Measurements from ENCODE around the gene CAMK2A. TPM values are rescaled to one million over a fixed set of nuclear protein-coding genes. Genes with fewer than 3 reads are reported as not detected.

Gene CAMK2A
- total RNA-seq, 1 donor from 2014 or later = 1.2 TPM

DNA sequence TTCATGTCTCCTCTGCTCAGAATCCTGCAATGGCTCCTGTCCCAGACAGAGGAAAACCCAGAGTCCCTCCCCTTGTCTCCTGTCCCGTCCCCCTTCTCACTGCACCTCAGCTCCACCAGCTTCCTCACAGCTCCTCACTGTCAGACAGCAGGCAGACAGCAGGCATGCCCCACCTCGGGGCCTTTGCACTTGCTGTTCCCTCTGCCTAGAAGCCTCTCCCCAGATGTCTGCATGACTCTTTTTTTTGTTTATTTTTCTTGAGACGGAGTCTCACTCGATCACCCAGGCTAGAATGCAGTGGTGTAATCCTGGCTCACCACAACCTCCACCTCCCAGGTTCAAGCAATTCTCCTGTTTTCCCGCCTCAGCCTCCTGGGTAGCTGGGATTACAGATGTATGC, 108.5 kb downstream of the CAMK2A start:
- H3K79me2 ChIP-seq (ENCODE audit: insufficient read depth, low read length) = no peaks in the 10 kb centered on the region
- Mint-ChIP-seq H3K27me3 (ENCODE audit: low read depth, unreplicated experiment) (peaks cover 47% of the 10 kb centered on the region), H3K36me3 (ENCODE audit: low read depth, unreplicated experiment) (peaks cover 2% of the 10 kb centered on the region), H3K4me1 (ENCODE audit: low read depth, unreplicated experiment) (peaks cover 10% of the 10 kb centered on the region), H3K27ac (ENCODE audit: unreplicated experiment) (no peak overlapping the region), H3K4me3 (ENCODE audit: unreplicated experiment) (no peak overlapping the region), H3K9me3 (ENCODE audit: unreplicated experiment) (no peaks in the 10 kb centered on the region)
- peaks cover 14% of the 10 kb centered on the region for H3K4me1 ChIP-seq (ENCODE audit: insufficient read depth, low read length)
- FAIRE-seq = no peak
- no peak overlapping the region for H3K9ac ChIP-seq (ENCODE audit: low read length)
- TF ChIP-seq EZH2 (IDR thresholded peaks at IDR 0.05; ENCODE audit: insufficient read depth, low read length) = no peak
- TF ChIP-seq, protein P1, sequence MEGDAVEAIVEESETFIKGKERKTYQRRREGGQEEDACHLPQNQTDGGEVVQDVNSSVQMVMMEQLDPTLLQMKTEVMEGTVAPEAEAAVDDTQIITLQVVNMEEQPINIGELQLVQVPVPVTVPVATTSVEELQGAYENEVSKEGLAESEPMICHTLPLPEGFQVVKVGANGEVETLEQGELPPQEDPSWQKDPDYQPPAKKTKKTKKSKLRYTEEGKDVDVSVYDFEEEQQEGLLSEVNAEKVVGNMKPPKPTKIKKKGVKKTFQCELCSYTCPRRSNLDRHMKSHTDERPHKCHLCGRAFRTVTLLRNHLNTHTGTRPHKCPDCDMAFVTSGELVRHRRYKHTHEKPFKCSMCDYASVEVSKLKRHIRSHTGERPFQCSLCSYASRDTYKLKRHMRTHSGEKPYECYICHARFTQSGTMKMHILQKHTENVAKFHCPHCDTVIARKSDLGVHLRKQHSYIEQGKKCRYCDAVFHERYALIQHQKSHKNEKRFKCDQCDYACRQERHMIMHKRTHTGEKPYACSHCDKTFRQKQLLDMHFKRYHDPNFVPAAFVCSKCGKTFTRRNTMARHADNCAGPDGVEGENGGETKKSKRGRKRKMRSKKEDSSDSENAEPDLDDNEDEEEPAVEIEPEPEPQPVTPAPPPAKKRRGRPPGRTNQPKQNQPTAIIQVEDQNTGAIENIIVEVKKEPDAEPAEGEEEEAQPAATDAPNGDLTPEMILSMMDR (IDR thresholded peaks at IDR 0.05; ENCODE audit: insufficient read depth, low read depth, low read length) = no peak
- H3K9me3 ChIP-seq (ENCODE audit: insufficient read depth, low read depth, low read length) = no peaks in the 10 kb centered on the region
- no peak overlapping the region for H3K27ac ChIP-seq (ENCODE audit: low read depth, low read length)
- H3K27me3 ChIP-seq (ENCODE audit: insufficient read depth, low read length) = peaks cover 4% of the 10 kb centered on the region
- peak overlapping the region; percentile 24 for H2AFZ ChIP-seq (ENCODE audit: low read depth, low read length)
- H3K4me3 ChIP-seq (ENCODE audit: insufficient read depth, low read depth, low read length) = no peak overlapping the region
- no peaks in the 10 kb centered on the region for H4K20me1 ChIP-seq (ENCODE audit: insufficient read depth, low read length)
- H3K36me3 ChIP-seq (ENCODE audit: insufficient read depth, low read length) = no peaks in the 10 kb centered on the region
- peak; percentile 56 for DNase-seq (ENCODE audit: low read depth)
- peak overlapping the region; percentile 4 for H3K4me2 ChIP-seq (ENCODE audit: low read length)

DNA sequence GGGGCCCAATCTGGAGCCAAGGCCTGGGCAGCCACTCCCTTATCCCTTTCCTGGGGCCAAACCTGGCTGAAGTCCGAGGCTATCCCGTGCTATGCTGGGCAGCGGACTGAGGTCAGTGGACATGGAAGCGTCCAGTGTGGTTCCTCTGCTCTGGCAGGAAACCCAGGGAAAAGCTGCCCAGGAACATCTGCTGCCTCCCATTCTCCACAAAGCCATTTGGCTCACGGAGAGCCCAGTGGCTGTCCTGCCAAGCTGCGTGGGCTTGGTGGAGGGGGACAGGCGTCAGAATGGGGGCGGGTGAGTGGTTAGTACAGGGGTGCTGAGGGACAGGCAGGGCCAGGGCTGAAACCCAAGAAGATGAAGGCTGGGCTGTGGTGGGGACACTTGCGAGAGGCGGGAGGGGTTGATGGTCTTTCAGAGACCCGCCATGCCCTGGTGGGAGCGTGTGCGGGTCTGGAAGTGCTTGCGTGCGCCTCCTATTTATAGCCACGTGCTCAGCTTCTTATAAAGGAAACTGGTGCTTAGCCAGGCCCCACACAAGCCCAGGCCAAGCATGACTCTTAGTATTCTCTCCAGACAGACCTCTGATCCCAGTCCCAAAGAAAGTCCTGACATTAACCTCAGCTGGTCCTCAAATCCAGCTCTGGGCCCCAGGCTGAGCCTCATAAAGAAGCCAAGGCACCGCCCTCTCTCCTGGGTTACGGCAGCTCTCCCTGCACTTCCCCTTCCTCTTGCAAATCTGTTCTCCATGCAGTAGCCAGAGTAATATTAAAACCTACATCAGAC, 109.1 kb downstream of the CAMK2A start:
- Mint-ChIP-seq H3K9me3 (ENCODE audit: unreplicated experiment) (no peaks in the 10 kb centered on the region), H3K36me3 (ENCODE audit: low read depth, unreplicated experiment) (no peaks in the 10 kb centered on the region), H3K4me1 (ENCODE audit: low read depth, unreplicated experiment) (peaks cover 10% of the 10 kb centered on the region), H3K4me3 (ENCODE audit: unreplicated experiment) (no peak overlapping the region), H3K27ac (ENCODE audit: unreplicated experiment) (no peak overlapping the region), H3K27me3 (ENCODE audit: low read depth, unreplicated experiment) (peaks cover 48% of the 10 kb centered on the region)
- Histone ChIP-seq H3K9ac (ENCODE audit: low read length) (no peak overlapping the region), H3K4me1 (ENCODE audit: insufficient read depth, low read length) (peaks cover 14% of the 10 kb centered on the region), H3K27ac (ENCODE audit: low read depth, low read length) (no peak overlapping the region), H3K27me3 (ENCODE audit: insufficient read depth, low read length) (peaks cover 4% of the 10 kb centered on the region), H2AFZ (ENCODE audit: low read depth, low read length) (peak overlapping the region; percentile 24), H3K4me3 (ENCODE audit: insufficient read depth, low read depth, low read length) (no peak overlapping the region), H3K79me2 (ENCODE audit: insufficient read depth, low read length) (no peaks in the 10 kb centered on the region), H3K4me2 (ENCODE audit: low read length) (peak overlapping the region; percentile 4), H3K9me3 (ENCODE audit: insufficient read depth, low read depth, low read length) (no peaks in the 10 kb centered on the region), H3K36me3 (ENCODE audit: insufficient read depth, low read length) (no peaks in the 10 kb centered on the region), H4K20me1 (ENCODE audit: insufficient read depth, low read length) (no peaks in the 10 kb centered on the region)
- FAIRE-seq = no peak
- TF ChIP-seq, protein P1 (IDR thresholded peaks at IDR 0.05; ENCODE audit: insufficient read depth, low read depth, low read length) = no peak
- TF ChIP-seq EZH2 (IDR thresholded peaks at IDR 0.05; ENCODE audit: insufficient read depth, low read length) = no peak
- DNase-seq (ENCODE audit: low read depth) = no peak

DNA sequence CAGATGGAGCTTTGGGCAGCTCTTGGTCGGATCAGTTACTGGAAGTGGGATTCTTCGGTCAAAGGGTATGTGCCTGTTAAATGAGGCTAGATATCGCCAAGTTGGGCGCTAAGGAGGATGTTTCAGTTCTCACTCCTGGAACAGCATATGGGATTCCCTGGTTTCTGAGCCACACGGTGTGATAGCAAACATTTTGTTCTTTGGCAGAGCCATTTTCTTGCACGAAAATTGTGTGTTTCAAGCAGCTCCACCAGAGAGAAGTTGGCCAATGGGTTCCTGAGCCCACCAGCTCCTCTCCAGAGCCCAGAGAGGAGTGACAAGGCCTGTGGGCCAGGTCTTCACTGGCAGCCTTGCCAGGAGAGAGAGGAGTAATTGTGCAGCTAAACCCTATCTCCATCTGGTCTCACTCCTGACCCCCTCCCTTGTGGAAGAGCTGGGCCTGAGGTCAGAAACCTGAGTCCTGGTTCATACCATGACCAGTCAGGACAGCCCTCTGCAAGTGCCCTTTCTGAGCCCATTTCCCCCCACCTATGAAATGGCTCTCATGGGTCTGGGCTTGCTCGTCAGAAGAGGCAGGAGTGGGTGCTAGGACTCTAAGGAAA, 110.5 kb downstream of the CAMK2A start:
- Histone ChIP-seq H3K4me3 (ENCODE audit: insufficient read depth, low read depth, low read length) (no peak overlapping the region), H3K27me3 (ENCODE audit: insufficient read depth, low read length) (peaks cover 4% of the 10 kb centered on the region), H4K20me1 (ENCODE audit: insufficient read depth, low read length) (no peaks in the 10 kb centered on the region), H3K79me2 (ENCODE audit: insufficient read depth, low read length) (no peaks in the 10 kb centered on the region), H2AFZ (ENCODE audit: low read depth, low read length) (no peak overlapping the region), H3K36me3 (ENCODE audit: insufficient read depth, low read length) (no peaks in the 10 kb centered on the region), H3K9ac (ENCODE audit: low read length) (no peak overlapping the region), H3K9me3 (ENCODE audit: insufficient read depth, low read depth, low read length) (no peaks in the 10 kb centered on the region), H3K4me1 (ENCODE audit: insufficient read depth, low read length) (peaks cover 14% of the 10 kb centered on the region), H3K27ac (ENCODE audit: low read depth, low read length) (no peak overlapping the region), H3K4me2 (ENCODE audit: low read length) (no peak overlapping the region)
- DNase-seq (ENCODE audit: low read depth) (no peak), FAIRE-seq (no peak)
- TF ChIP-seq, protein P1 (IDR thresholded peaks at IDR 0.05; ENCODE audit: insufficient read depth, low read depth, low read length) = no peak
- TF ChIP-seq EZH2 (IDR thresholded peaks at IDR 0.05; ENCODE audit: insufficient read depth, low read length) = no peak
- Mint-ChIP-seq H3K4me1 (ENCODE audit: low read depth, unreplicated experiment) (peaks cover 10% of the 10 kb centered on the region), H3K9me3 (ENCODE audit: unreplicated experiment) (no peaks in the 10 kb centered on the region), H3K36me3 (ENCODE audit: low read depth, unreplicated experiment) (no peaks in the 10 kb centered on the region), H3K27me3 (ENCODE audit: low read depth, unreplicated experiment) (peaks cover 43% of the 10 kb centered on the region), H3K27ac (ENCODE audit: unreplicated experiment) (no peak overlapping the region), H3K4me3 (ENCODE audit: unreplicated experiment) (no peak overlapping the region)
